Activated T-cell treated with anti-CD3 and anti-CD28 coated beads, Interleukin-2, amount 50 U/mL, for 24 hours (primary cell): Measurements from ENCODE around the gene CRB2.

ENCODE experiments used
- DNase-seq: peaks from one replicate; pipeline ENCODE4 v3.0.0-alpha.2; 2020
- H3K27ac Mint-ChIP-seq: 2 replicates; pipeline ENCODE4 v1.8.0; 2020; ENCODE audit warnings: mild to moderate bottlenecking, mixed read lengths
- H3K27me3 Mint-ChIP-seq: 2 replicates; pipeline ENCODE4 v1.8.0; 2020; ENCODE audit warnings: mixed read lengths
- H3K36me3 Mint-ChIP-seq: 2 replicates; pipeline ENCODE4 v1.8.0; 2020; ENCODE audit warnings: low read depth, mixed read lengths
- H3K4me1 Mint-ChIP-seq: 2 replicates; pipeline ENCODE4 v1.8.0; 2020; ENCODE audit warnings: low read depth, mixed read lengths
- H3K4me3 Mint-ChIP-seq: 2 replicates; pipeline ENCODE4 v1.8.0; 2020; ENCODE audit warnings: mild to moderate bottlenecking, moderate library complexity, mixed read lengths
- H3K9me3 Mint-ChIP-seq: 2 replicates; pipeline ENCODE4 v1.8.0; 2020; ENCODE audit warnings: mixed read lengths

CRB2 gene

GRCh38 chr9:123355761-123356431 is at the start of gene CRB2:
Gene CRB2, plus strand, starts transcription at chr9:123356197. Its CDS starts 64 bp downstream, at chr9:123356261.
- Mint-ChIP-seq H3K4me3 (no peak within 1 kb of the TSS), H3K36me3 (no peaks in the 10 kb centered on the region), H3K9me3 (no peaks in the 10 kb centered on the region), H3K4me1 (peaks cover 26% of the 10 kb centered on the region), H3K27me3 (peaks cover 11% of the 10 kb centered on the region), H3K27ac (no peak within 1 kb of the TSS)
- DNase-seq = no peak

DNA sequence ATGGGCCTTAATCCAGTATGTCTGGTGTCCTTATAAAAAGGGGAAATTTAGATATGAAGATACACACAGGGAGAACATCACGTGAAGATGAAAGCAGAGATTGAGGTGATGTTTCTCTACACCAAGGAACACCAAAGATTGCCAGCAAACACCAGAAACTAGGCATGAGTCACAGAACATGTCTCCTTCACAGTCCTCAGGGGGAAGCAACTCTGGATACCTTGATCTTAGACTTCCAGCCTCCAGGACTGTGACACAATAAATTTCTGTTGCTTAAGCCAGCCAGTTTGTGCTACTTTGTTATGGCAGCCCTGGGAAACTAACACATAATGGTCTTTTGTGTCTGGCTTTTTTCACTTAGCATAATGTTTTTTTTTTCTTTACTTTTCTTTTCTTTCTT is 46.4 kb upstream of the CRB2 start:
- Mint-ChIP-seq H3K27ac (no peak overlapping the region), H3K27me3 (no peaks in the 10 kb centered on the region), H3K9me3 (no peaks in the 10 kb centered on the region), H3K4me1 (peaks cover 11% of the 10 kb centered on the region), H3K4me3 (no peak overlapping the region), H3K36me3 (no peaks in the 10 kb centered on the region)
- no peak for DNase-seq

DNA sequence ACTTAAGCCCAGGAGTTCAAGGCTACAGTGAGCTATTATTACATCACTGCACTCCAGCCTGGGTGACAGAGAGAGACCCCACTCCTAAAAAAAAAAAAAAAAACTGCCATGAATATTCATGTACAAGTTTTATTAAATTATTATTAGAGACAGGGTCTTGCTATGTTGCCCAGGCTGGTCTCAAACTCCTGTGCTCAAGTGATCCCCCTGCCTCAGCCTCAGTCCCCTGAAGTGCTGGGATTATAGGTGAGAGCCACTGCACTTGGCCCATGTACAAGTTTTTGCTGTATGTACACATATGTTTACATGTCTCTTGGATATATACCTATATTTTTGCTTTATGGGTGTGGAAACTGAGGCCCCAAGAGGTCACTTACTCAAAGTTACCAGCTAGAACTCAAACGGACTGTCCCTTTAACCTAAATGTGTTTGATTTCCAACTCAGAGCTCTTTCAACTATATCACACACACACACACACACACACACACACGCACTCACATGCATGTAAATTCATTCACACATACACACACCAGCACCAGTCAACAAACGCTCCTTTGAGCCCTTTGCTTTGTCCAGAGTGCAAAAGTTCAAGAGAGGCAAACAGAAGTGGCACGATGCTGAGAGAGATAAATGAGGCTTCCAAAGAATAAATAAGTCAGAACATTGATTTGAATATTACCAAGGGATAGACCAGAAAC is 45.3 kb upstream of the CRB2 start:
- Mint-ChIP-seq H3K9me3 (no peaks in the 10 kb centered on the region), H3K27me3 (no peaks in the 10 kb centered on the region), H3K4me3 (no peak overlapping the region), H3K27ac (no peak overlapping the region), H3K36me3 (no peaks in the 10 kb centered on the region), H3K4me1 (peaks cover 2% of the 10 kb centered on the region)
- DNase-seq = no peak

- H3K4me3 Mint-ChIP-seq = no peak overlapping the region
- no peaks in the 10 kb centered on the region for H3K9me3 Mint-ChIP-seq
- H3K27ac Mint-ChIP-seq = no peak overlapping the region
- no peaks in the 10 kb centered on the region for H3K27me3 Mint-ChIP-seq
- no peak for DNase-seq
- H3K4me1 Mint-ChIP-seq = no peaks in the 10 kb centered on the region
- no peaks in the 10 kb centered on the region for H3K36me3 Mint-ChIP-seq
Observed at GRCh38 chr9:123311250-123311752, 44.7 kb upstream of the CRB2 start.

DNA sequence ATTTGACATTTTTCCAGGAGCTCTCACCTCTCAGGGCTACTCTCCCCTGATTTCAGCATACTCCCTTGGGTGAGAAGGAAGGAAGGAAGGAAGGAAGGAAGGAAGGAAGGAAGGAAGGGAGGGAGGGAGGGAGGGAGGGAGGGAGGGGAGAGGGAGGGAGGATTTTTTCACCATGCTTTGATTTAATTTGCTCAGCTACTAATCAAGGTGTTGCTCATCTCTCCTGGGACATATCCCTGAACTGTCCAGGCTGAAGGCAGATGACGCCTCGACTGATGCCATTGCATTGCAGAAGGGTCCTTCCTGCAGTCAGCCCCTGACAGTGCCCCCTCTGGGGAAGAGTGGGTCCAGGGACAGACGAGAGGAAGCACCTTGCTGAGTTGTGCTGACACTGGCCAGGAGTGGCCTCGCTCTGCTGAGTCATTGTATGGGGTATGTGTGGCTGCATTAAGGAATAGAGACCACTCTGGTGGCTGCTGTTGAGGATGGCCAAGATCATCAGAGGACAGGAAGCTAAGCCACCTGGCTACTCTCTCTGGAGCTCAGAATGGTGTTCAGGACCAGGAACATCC is 43.6 kb upstream of the CRB2 start:
- H3K27me3 Mint-ChIP-seq = no peaks in the 10 kb centered on the region

GRCh38 chr9:123314617-123315016 is 41.4 kb upstream of the CRB2 start:
- Mint-ChIP-seq H3K9me3 (no peaks in the 10 kb centered on the region), H3K36me3 (no peaks in the 10 kb centered on the region), H3K4me1 (peaks cover 7% of the 10 kb centered on the region), H3K4me3 (no peak overlapping the region), H3K27ac (no peak overlapping the region), H3K27me3 (no peaks in the 10 kb centered on the region)
- DNase-seq = no peak

More for the DNA sequence above, 43.6 kb upstream of the CRB2 start:
- Mint-ChIP-seq H3K36me3 (no peaks in the 10 kb centered on the region), H3K27ac (no peak overlapping the region), H3K4me3 (no peak overlapping the region), H3K4me1 (no peaks in the 10 kb centered on the region), H3K9me3 (no peaks in the 10 kb centered on the region)
- no peak for DNase-seq

- H3K4me1 Mint-ChIP-seq = peaks cover 7% of the 10 kb centered on the region
Observed at GRCh38 chr9:123315635-123316034, 40.4 kb upstream of the CRB2 start.

GRCh38 chr9:123316053-123316718 is 39.8 kb upstream of the CRB2 start:
- Mint-ChIP-seq H3K4me3 (no peak overlapping the region), H3K27ac (no peak overlapping the region), H3K9me3 (no peaks in the 10 kb centered on the region), H3K4me1 (peaks cover 7% of the 10 kb centered on the region), H3K36me3 (no peaks in the 10 kb centered on the region), H3K27me3 (no peaks in the 10 kb centered on the region)
- DNase-seq = no peak

More at GRCh38 chr9:123315635-123316034, 40.4 kb upstream of the CRB2 start:
- no peak for DNase-seq
- H3K36me3 Mint-ChIP-seq = no peaks in the 10 kb centered on the region
- no peak overlapping the region for H3K4me3 Mint-ChIP-seq
- no peaks in the 10 kb centered on the region for H3K27me3 Mint-ChIP-seq
- H3K27ac Mint-ChIP-seq = no peak overlapping the region
- H3K9me3 Mint-ChIP-seq = no peaks in the 10 kb centered on the region

DNA sequence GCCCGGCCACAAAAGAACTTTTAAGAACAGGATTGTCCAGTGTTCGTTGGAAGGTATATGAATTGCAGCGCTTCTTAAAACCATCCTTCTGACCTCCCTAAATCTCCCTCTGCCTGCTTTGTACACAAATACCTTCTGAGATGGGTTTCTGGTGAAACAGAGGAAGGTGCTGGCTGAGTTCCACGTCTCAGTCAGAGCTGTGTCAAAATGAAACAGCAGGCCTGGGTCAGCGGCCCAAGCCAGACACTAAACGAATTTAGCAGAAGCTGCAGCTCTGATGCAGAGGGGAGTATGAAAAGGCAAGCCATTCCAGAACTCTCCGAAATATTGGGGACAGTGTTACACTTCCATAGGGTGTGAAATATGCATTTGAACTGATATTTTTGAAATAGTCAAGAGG is 37.8 kb upstream of the CRB2 start:
- H3K27ac Mint-ChIP-seq = no peak overlapping the region
- H3K9me3 Mint-ChIP-seq = no peaks in the 10 kb centered on the region
- no peaks in the 10 kb centered on the region for H3K36me3 Mint-ChIP-seq
- DNase-seq = no peak
- H3K4me1 Mint-ChIP-seq = peaks cover 27% of the 10 kb centered on the region
- no peaks in the 10 kb centered on the region for H3K27me3 Mint-ChIP-seq
- no peak overlapping the region for H3K4me3 Mint-ChIP-seq

DNA sequence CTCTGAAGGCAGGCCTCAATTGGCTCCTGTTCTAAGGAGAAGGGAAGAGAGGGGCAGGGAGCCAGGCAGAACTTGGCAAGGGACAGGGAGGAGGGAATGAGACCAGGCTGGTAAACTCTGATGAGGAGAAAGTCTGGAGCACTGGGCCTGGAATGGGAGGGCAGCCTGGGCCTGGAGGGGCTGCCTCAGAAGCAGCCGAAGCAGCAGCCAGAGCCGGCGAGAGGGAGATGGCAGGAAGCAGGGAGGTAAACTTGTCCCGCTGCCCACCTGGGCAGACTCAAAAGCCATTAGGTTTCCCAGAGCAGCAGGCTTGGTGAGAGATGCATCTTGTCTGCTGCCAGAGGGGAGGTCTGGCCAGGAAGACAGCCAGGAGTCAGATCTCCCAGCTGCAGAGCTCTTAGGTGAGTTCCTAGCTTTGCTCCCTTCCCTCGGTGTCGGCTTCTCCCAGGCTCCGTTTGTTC is 37.0 kb upstream of the CRB2 start:
- Mint-ChIP-seq H3K4me3 (no peak overlapping the region), H3K9me3 (no peaks in the 10 kb centered on the region), H3K27ac (no peak overlapping the region), H3K36me3 (no peaks in the 10 kb centered on the region), H3K27me3 (no peaks in the 10 kb centered on the region), H3K4me1 (peaks cover 33% of the 10 kb centered on the region)
- DNase-seq = no peak

DNA sequence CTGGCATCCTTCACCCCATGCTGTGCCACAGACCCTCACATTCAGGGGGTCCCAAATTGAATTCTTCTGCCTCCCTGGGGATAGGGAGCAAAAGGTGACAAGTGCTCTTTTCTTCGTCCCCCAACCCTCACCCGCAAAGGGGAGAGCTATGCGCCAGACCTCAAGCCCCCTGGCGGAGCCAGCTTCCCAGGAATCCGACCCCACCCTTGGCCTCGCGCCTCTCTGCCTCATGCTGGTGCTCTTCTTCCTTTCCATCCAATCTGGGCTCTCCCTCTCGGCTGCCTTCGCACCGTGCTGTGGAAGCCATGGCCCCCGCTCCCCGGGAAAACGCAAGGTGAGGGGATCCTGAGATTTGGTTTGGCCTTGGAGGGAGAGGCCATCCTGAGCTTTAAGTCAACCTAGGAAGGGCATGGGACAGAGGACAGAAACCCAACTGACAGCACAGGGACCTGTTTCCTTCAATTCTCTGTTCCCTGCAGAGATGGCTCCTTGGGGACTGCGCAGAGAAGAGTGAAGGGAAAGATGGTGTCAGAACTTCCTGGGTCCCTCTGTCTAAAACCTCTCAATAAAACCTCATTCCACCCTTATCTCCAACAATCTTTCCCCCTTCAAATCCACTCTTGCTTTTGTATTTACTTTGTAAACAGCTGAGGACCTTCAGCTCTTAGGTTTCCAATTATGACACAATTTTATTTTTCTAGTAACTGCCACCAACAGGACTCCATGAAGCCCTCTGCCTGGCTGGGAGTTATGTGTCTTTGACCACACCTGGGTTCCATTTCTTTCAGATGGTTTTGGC is 36.3 kb upstream of the CRB2 start:
- Mint-ChIP-seq H3K4me1 (peaks cover 36% of the 10 kb centered on the region), H3K4me3 (no peak overlapping the region), H3K27ac (no peak overlapping the region), H3K36me3 (no peaks in the 10 kb centered on the region), H3K9me3 (no peaks in the 10 kb centered on the region), H3K27me3 (no peaks in the 10 kb centered on the region)
- DNase-seq = no peak

- no peak overlapping the region for H3K27ac Mint-ChIP-seq
- DNase-seq = no peak
- H3K27me3 Mint-ChIP-seq = no peaks in the 10 kb centered on the region
- H3K9me3 Mint-ChIP-seq = no peaks in the 10 kb centered on the region
- no peaks in the 10 kb centered on the region for H3K36me3 Mint-ChIP-seq
- no peak overlapping the region for H3K4me3 Mint-ChIP-seq
- peaks cover 39% of the 10 kb centered on the region for H3K4me1 Mint-ChIP-seq
Observed at GRCh38 chr9:123320814-123321213, 35.2 kb upstream of the CRB2 start.

- H3K36me3 Mint-ChIP-seq = no peaks in the 10 kb centered on the region
- H3K27me3 Mint-ChIP-seq = no peaks in the 10 kb centered on the region
- no peak for DNase-seq
- H3K27ac Mint-ChIP-seq = peak overlapping the region; percentile 91
- H3K4me3 Mint-ChIP-seq = no peak overlapping the region
- H3K9me3 Mint-ChIP-seq = no peaks in the 10 kb centered on the region
- peaks cover 47% of the 10 kb centered on the region for H3K4me1 Mint-ChIP-seq
Observed at GRCh38 chr9:123321616-123322272, 34.3 kb upstream of the CRB2 start.
